ENCODE measurements around the gene IQSEC1. TPM values are rescaled to one million over a fixed set of nuclear protein-coding genes. Genes with fewer than 3 reads are reported as not detected.

The IQSEC1 gene
- total RNA-seq, 2 donors from 2014 or later, result 58.2 to 94.2 TPM

GRCh38 chr3:12991481-12991837 lies 81.8 kb downstream of the IQSEC1 start:
- no peaks in the 10 kb centered on the region for H3K4me1 ChIP-seq (replicated peaks)
- no peak overlapping the region for H3K27ac ChIP-seq
- intact Hi-C loops (cut with DNase I), result no loop called here
- no peak overlapping the region for H3K4me3 ChIP-seq
- H3K27me3 ChIP-seq (replicated peaks; ENCODE audit: insufficient read depth), result no peaks in the 10 kb centered on the region
- no peaks in the 10 kb centered on the region for H3K9me3 ChIP-seq
- 81% methylated on average over 2 of the region's 2 CpGs for WGBS
- no peak for DNase-seq (ENCODE audit: low spot score)
- no peak for TF ChIP-seq POLR2A (IDR thresholded peaks at IDR 0.05)
- no peak for TF ChIP-seq CTCF (IDR thresholded peaks at IDR 0.05)
- no peak for TF ChIP-seq POLR2AphosphoS5 (IDR thresholded peaks at IDR 0.05)
- no peaks in the 10 kb centered on the region for H3K36me3 ChIP-seq

GRCh38 chr3:12990781-12991480 lies 82.3 kb downstream of the IQSEC1 start:
- no peak for TF ChIP-seq POLR2A (IDR thresholded peaks at IDR 0.05)
- TF ChIP-seq CTCF (IDR thresholded peaks at IDR 0.05), result no peak
- no peak for TF ChIP-seq POLR2AphosphoS5 (IDR thresholded peaks at IDR 0.05)
- no peaks in the 10 kb centered on the region for H3K36me3 ChIP-seq
- H3K27ac ChIP-seq, result no peak overlapping the region
- intact Hi-C loops (cut with DNase I), result no loop called here
- DNase-seq (ENCODE audit: low spot score), result no peak
- H3K4me3 ChIP-seq, result no peak overlapping the region
- no peaks in the 10 kb centered on the region for H3K4me1 ChIP-seq (replicated peaks)
- no peaks in the 10 kb centered on the region for H3K9me3 ChIP-seq
- no peaks in the 10 kb centered on the region for H3K27me3 ChIP-seq (replicated peaks; ENCODE audit: insufficient read depth)
- 77% methylated on average over 16 of the region's 16 CpGs for WGBS

- H3K36me3 ChIP-seq, result no peaks in the 10 kb centered on the region
- no peak overlapping the region for H3K27ac ChIP-seq
- H3K27me3 ChIP-seq (replicated peaks; ENCODE audit: insufficient read depth), result no peaks in the 10 kb centered on the region
- 79% methylated on average over 5 of the region's 5 CpGs for WGBS
- no peaks in the 10 kb centered on the region for H3K4me1 ChIP-seq (replicated peaks)
- no peak for TF ChIP-seq POLR2AphosphoS5 (IDR thresholded peaks at IDR 0.05)
- TF ChIP-seq POLR2A (IDR thresholded peaks at IDR 0.05), result no peak
- TF ChIP-seq CTCF (IDR thresholded peaks at IDR 0.05), result no peak
- DNase-seq (ENCODE audit: low spot score), result no peak
- H3K9me3 ChIP-seq, result no peaks in the 10 kb centered on the region
- H3K4me3 ChIP-seq, result no peak overlapping the region
- intact Hi-C loops (cut with DNase I), result no loop called here
Measured at GRCh38 chr3:12990306-12990705, 82.9 kb downstream of the IQSEC1 start.

- no peaks in the 10 kb centered on the region for H3K9me3 ChIP-seq
- no peaks in the 10 kb centered on the region for H3K36me3 ChIP-seq
- no peak for DNase-seq (ENCODE audit: low spot score)
- 88% methylated on average over 5 of the region's 5 CpGs for WGBS
- H3K27ac ChIP-seq, result no peak overlapping the region
- intact Hi-C loops (cut with DNase I), result no loop called here
- H3K27me3 ChIP-seq (replicated peaks; ENCODE audit: insufficient read depth), result no peaks in the 10 kb centered on the region
- no peak for TF ChIP-seq CTCF (IDR thresholded peaks at IDR 0.05)
- no peak for TF ChIP-seq POLR2AphosphoS5 (IDR thresholded peaks at IDR 0.05)
- no peak for TF ChIP-seq POLR2A (IDR thresholded peaks at IDR 0.05)
- no peak overlapping the region for H3K4me3 ChIP-seq
- no peaks in the 10 kb centered on the region for H3K4me1 ChIP-seq (replicated peaks)
Measured at GRCh38 chr3:12988728-12989454, 84.3 kb downstream of the IQSEC1 start.

- H3K27ac ChIP-seq, result no peak overlapping the region
- DNase-seq (ENCODE audit: low spot score), result no peak
- no peak overlapping the region for H3K4me3 ChIP-seq
- H3K9me3 ChIP-seq, result no peaks in the 10 kb centered on the region
- no peak for TF ChIP-seq CTCF (IDR thresholded peaks at IDR 0.05)
- TF ChIP-seq POLR2A (IDR thresholded peaks at IDR 0.05), result no peak
- no peak for TF ChIP-seq POLR2AphosphoS5 (IDR thresholded peaks at IDR 0.05)
- intact Hi-C loops (cut with DNase I), result no loop called here
- no peaks in the 10 kb centered on the region for H3K36me3 ChIP-seq
- no peaks in the 10 kb centered on the region for H3K4me1 ChIP-seq (replicated peaks)
- no peaks in the 10 kb centered on the region for H3K27me3 ChIP-seq (replicated peaks; ENCODE audit: insufficient read depth)
- WGBS, result 94% methylated on average over 5 of the region's 5 CpGs
Measured at GRCh38 chr3:12987602-12988001, 85.6 kb downstream of the IQSEC1 start.

Data from prostate gland (tissue), 2 donors.